ENCODE results near the gene FAM120B. TPM values are rescaled to one million over a fixed set of nuclear protein-coding genes. Genes with fewer than 3 reads are reported as not detected.

FAM120B gene
- polyA plus RNA-seq, 1 donor from 2014 or later: 17.9 TPM

DNA sequence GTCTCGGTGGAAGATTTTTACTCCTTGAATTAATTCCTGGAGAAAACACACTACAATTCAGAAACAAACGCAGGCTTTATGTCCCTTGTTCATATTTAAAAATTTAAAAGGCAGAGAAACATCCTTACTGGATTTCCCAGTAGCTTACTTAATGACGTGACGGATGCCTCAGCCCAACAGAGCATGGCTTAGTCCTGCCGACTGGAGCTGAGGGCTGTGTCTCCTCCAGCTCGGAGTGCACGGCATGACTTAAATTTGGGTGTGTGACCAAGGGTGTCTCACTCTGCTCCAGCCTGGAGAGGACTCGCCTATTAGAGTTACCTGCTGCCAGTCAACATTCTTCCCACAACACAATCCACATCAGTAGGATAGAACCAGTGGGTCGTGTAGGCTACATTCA is 139.4 kb downstream of the FAM120B start:
- Histone ChIP-seq H3K4me2 (ENCODE audit: low read length) (no peak overlapping the region), H4K20me1 (ENCODE audit: insufficient read depth) (no peaks in the 10 kb centered on the region), H3K9me3 (ENCODE audit: low read length) (no peaks in the 10 kb centered on the region), H3K9me2 (ENCODE audit: insufficient read depth, low read length) (no peaks in the 10 kb centered on the region), H3K27me3 (ENCODE audit: insufficient read depth, low read depth, low read length) (no peaks in the 10 kb centered on the region), H3K27ac (ENCODE audit: low read length) (no peak overlapping the region), H3F3A (ENCODE audit: insufficient read depth, low read length, poor library complexity, severe bottlenecking) (no peaks in the 10 kb centered on the region), H2AFZ (ENCODE audit: low read depth, low read length) (no peak overlapping the region), H3K4me3 (ENCODE audit: low read length) (no peak overlapping the region), H3K36me3 (ENCODE audit: insufficient read depth, low read length) (no peaks in the 10 kb centered on the region), H3K79me2 (replicated peaks; ENCODE audit: insufficient read depth, low read length) (no peaks in the 10 kb centered on the region), H3K9ac (ENCODE audit: low read length) (no peak overlapping the region)
- TF ChIP-seq TAF1 (IDR thresholded peaks at IDR 0.05; ENCODE audit: low read depth) (no peak), EZH2 (IDR thresholded peaks at IDR 0.05; ENCODE audit: borderline replicate concordance, insufficient read depth, low read length, poor library complexity, severe bottlenecking) (no peak), RAD21 (conservative IDR thresholded peaks at IDR 0.05) (no peak), MXI1 (conservative IDR thresholded peaks at IDR 0.05; ENCODE audit: poor library complexity, severe bottlenecking) (no peak), POLR2AphosphoS5 (IDR thresholded peaks at IDR 0.05) (no peak), EP300 (conservative IDR thresholded peaks at IDR 0.05; ENCODE audit: poor library complexity, severe bottlenecking) (no peak), SMC3 (conservative IDR thresholded peaks at IDR 0.05; ENCODE audit: poor library complexity) (no peak)
- TF ChIP-seq, protein P1, sequence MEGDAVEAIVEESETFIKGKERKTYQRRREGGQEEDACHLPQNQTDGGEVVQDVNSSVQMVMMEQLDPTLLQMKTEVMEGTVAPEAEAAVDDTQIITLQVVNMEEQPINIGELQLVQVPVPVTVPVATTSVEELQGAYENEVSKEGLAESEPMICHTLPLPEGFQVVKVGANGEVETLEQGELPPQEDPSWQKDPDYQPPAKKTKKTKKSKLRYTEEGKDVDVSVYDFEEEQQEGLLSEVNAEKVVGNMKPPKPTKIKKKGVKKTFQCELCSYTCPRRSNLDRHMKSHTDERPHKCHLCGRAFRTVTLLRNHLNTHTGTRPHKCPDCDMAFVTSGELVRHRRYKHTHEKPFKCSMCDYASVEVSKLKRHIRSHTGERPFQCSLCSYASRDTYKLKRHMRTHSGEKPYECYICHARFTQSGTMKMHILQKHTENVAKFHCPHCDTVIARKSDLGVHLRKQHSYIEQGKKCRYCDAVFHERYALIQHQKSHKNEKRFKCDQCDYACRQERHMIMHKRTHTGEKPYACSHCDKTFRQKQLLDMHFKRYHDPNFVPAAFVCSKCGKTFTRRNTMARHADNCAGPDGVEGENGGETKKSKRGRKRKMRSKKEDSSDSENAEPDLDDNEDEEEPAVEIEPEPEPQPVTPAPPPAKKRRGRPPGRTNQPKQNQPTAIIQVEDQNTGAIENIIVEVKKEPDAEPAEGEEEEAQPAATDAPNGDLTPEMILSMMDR (IDR thresholded peaks at IDR 0.05; ENCODE audit: poor library complexity, severe bottlenecking): no peak
- TF ChIP-seq, protein P2, sequence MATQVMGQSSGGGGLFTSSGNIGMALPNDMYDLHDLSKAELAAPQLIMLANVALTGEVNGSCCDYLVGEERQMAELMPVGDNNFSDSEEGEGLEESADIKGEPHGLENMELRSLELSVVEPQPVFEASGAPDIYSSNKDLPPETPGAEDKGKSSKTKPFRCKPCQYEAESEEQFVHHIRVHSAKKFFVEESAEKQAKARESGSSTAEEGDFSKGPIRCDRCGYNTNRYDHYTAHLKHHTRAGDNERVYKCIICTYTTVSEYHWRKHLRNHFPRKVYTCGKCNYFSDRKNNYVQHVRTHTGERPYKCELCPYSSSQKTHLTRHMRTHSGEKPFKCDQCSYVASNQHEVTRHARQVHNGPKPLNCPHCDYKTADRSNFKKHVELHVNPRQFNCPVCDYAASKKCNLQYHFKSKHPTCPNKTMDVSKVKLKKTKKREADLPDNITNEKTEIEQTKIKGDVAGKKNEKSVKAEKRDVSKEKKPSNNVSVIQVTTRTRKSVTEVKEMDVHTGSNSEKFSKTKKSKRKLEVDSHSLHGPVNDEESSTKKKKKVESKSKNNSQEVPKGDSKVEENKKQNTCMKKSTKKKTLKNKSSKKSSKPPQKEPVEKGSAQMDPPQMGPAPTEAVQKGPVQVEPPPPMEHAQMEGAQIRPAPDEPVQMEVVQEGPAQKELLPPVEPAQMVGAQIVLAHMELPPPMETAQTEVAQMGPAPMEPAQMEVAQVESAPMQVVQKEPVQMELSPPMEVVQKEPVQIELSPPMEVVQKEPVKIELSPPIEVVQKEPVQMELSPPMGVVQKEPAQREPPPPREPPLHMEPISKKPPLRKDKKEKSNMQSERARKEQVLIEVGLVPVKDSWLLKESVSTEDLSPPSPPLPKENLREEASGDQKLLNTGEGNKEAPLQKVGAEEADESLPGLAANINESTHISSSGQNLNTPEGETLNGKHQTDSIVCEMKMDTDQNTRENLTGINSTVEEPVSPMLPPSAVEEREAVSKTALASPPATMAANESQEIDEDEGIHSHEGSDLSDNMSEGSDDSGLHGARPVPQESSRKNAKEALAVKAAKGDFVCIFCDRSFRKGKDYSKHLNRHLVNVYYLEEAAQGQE (IDR thresholded peaks at IDR 0.05; ENCODE audit: borderline replicate concordance): no peak

DNA sequence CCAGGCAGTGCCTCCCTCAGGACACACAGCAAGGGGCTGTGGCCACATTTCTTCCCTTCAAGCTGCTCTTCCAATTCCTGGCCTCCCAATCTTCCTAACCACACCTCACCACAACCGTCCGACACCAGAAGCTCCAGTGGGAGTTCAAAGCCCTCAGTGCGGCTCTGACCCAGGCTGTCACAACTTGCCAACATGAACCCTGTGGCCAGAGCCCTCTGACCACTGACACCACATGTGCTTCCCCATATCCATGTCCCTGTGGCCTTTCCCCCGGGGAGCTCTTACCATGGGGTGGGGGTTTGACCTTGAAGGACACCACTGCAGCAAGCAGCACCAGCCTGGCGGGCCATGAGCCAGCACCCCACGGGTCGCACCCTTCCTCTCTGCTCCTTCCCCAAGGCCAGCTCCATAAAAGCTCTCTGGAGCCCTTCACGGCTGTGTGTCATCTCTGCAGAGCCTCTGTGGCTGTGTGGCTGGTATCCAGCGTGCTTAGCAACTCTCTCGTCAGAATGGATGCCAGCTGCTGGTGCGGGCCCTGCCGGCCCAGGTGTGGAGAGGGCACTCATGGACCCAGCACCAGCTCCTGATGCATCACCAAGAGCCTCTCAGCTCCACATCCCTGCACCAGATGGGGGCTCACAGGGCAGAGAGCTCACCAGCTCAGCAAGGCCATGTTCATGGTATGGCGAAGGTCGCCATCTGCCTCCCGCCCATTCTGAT is 140.4 kb downstream of the FAM120B start:
- TF ChIP-seq TAF1 (IDR thresholded peaks at IDR 0.05; ENCODE audit: low read depth) (no peak), RAD21 (conservative IDR thresholded peaks at IDR 0.05) (no peak), EP300 (conservative IDR thresholded peaks at IDR 0.05; ENCODE audit: poor library complexity, severe bottlenecking) (no peak), EZH2 (IDR thresholded peaks at IDR 0.05; ENCODE audit: borderline replicate concordance, insufficient read depth, low read length, poor library complexity, severe bottlenecking) (no peak), MXI1 (conservative IDR thresholded peaks at IDR 0.05; ENCODE audit: poor library complexity, severe bottlenecking) (no peak), POLR2AphosphoS5 (IDR thresholded peaks at IDR 0.05) (no peak), SMC3 (conservative IDR thresholded peaks at IDR 0.05; ENCODE audit: poor library complexity) (no peak)
- TF ChIP-seq, protein P2 (IDR thresholded peaks at IDR 0.05; ENCODE audit: borderline replicate concordance): no peak
- TF ChIP-seq, protein P1 (IDR thresholded peaks at IDR 0.05; ENCODE audit: poor library complexity, severe bottlenecking): no peak
- Histone ChIP-seq H3K4me2 (ENCODE audit: low read length) (no peak overlapping the region), H3K9me2 (ENCODE audit: insufficient read depth, low read length) (no peaks in the 10 kb centered on the region)

More for the DNA sequence above, 140.4 kb downstream of the FAM120B start:
- H2AFZ ChIP-seq (ENCODE audit: low read depth, low read length): no peak overlapping the region
- no peaks in the 10 kb centered on the region for H4K20me1 ChIP-seq (ENCODE audit: insufficient read depth)
- no peaks in the 10 kb centered on the region for H3K36me3 ChIP-seq (ENCODE audit: insufficient read depth, low read length)
- H3K79me2 ChIP-seq (replicated peaks; ENCODE audit: insufficient read depth, low read length): no peaks in the 10 kb centered on the region
- H3K27me3 ChIP-seq (ENCODE audit: insufficient read depth, low read depth, low read length): no peaks in the 10 kb centered on the region
- H3F3A ChIP-seq (ENCODE audit: insufficient read depth, low read length, poor library complexity, severe bottlenecking): no peaks in the 10 kb centered on the region
- no peak overlapping the region for H3K4me3 ChIP-seq (ENCODE audit: low read length)
- no peak overlapping the region for H3K9ac ChIP-seq (ENCODE audit: low read length)
- no peaks in the 10 kb centered on the region for H3K9me3 ChIP-seq (ENCODE audit: low read length)
- H3K27ac ChIP-seq (ENCODE audit: low read length): no peak overlapping the region
